T-helper 2 cell treated with Interferon-gamma antibody and Interleukin-4, amounts not matched to agents 5 μg/mL and 100 μg/mL, for 36 hours (primary cell): ENCODE measurements around the gene MYPOP.
"Not testable (repeated sequence)": the region's sequence is repeated elsewhere in the genome, so short reads cannot be mapped to it uniquely, and the experiment has no call there.

ENCODE experiments used
- DNase-seq: peaks from one replicate; pipeline ENCODE4 v3.0.0; 2021; ENCODE audit warnings: low spot score
- H3K27ac Mint-ChIP-seq: one replicate; pipeline ENCODE4 v1.8.0; 2021; ENCODE audit warnings: mild to moderate bottlenecking, mixed read lengths
- H3K27me3 Mint-ChIP-seq: one replicate; pipeline ENCODE4 v1.8.0; 2021; ENCODE audit warnings: low read depth, mixed read lengths
- H3K36me3 Mint-ChIP-seq: one replicate; pipeline ENCODE4 v1.8.0; 2021; ENCODE audit warnings: low read depth, mixed read lengths
- H3K4me1 Mint-ChIP-seq: one replicate; pipeline ENCODE4 v1.8.0; 2021; ENCODE audit warnings: low read depth, mixed read lengths
- H3K4me3 Mint-ChIP-seq: one replicate; pipeline ENCODE4 v1.8.0; 2022; ENCODE audit warnings: mild to moderate bottlenecking, moderate library complexity, mixed read lengths
- H3K9me3 Mint-ChIP-seq: one replicate; pipeline ENCODE4 v1.8.0; 2021; ENCODE audit warnings: mixed read lengths

Gene MYPOP

GRCh38 chr19:45899919-45900589 is 2.4 kb downstream of the MYPOP start:
- DNase-seq: no peak
- H3K4me3 Mint-ChIP-seq: peak overlapping the region; percentile 54
- H3K9me3 Mint-ChIP-seq: no peaks in the 10 kb centered on the region
- H3K27me3 Mint-ChIP-seq: peaks cover 5% of the 10 kb centered on the region
- no peak overlapping the region for H3K27ac Mint-ChIP-seq
- H3K4me1 Mint-ChIP-seq: peaks cover 19% of the 10 kb centered on the region
- H3K36me3 Mint-ChIP-seq: peaks cover 27% of the 10 kb centered on the region

GRCh38 chr19:45899253-45899652 is 3.2 kb downstream of the MYPOP start:
- no peak for DNase-seq
- Mint-ChIP-seq H3K9me3 (no peaks in the 10 kb centered on the region), H3K36me3 (peaks cover 30% of the 10 kb centered on the region), H3K4me3 (no peak overlapping the region), H3K27me3 (peaks cover 5% of the 10 kb centered on the region), H3K4me1 (peaks cover 19% of the 10 kb centered on the region), H3K27ac (no peak overlapping the region)

- Mint-ChIP-seq H3K9me3 (no peaks in the 10 kb centered on the region), H3K27ac (no peak overlapping the region), H3K36me3 (peaks cover 30% of the 10 kb centered on the region), H3K4me1 (peaks cover 19% of the 10 kb centered on the region), H3K27me3 (no peaks in the 10 kb centered on the region), H3K4me3 (no peak overlapping the region)
- DNase-seq: no peak
These were observed 5.1 kb downstream of the MYPOP start for GRCh38 chr19:45897261-45897812.

- not testable (repeated sequence) for H3K27ac Mint-ChIP-seq, DNase-seq, H3K27me3 Mint-ChIP-seq, H3K9me3 Mint-ChIP-seq, H3K4me3 Mint-ChIP-seq
- H3K36me3 Mint-ChIP-seq: peaks cover 30% of the 10 kb centered on the region
- peaks cover 14% of the 10 kb centered on the region for H3K4me1 Mint-ChIP-seq
These were observed 6.3 kb downstream of the MYPOP start for GRCh38 chr19:45895983-45896599.

- Mint-ChIP-seq H3K27me3 (no peaks in the 10 kb centered on the region), H3K36me3 (peaks cover 25% of the 10 kb centered on the region), H3K9me3 (no peaks in the 10 kb centered on the region), H3K27ac (no peak overlapping the region), H3K4me3 (no peak overlapping the region), H3K4me1 (peaks cover 10% of the 10 kb centered on the region)
- DNase-seq: no peak
These were observed 6.9 kb downstream of the MYPOP start for GRCh38 chr19:45895519-45895972.

- Mint-ChIP-seq H3K9me3 (no peaks in the 10 kb centered on the region), H3K36me3 (peaks cover 7% of the 10 kb centered on the region), H3K4me3 (no peak overlapping the region), H3K27me3 (no peaks in the 10 kb centered on the region), H3K4me1 (peaks cover 7% of the 10 kb centered on the region), H3K27ac (no peak overlapping the region)
- no peak for DNase-seq
These were observed 11.5 kb downstream of the MYPOP start for GRCh38 chr19:45890877-45891276.

- H3K4me3 Mint-ChIP-seq: no peak overlapping the region
- H3K4me1 Mint-ChIP-seq: peaks cover 7% of the 10 kb centered on the region
- no peaks in the 10 kb centered on the region for H3K27me3 Mint-ChIP-seq
- no peak overlapping the region for H3K27ac Mint-ChIP-seq
- no peak for DNase-seq
- H3K9me3 Mint-ChIP-seq: no peaks in the 10 kb centered on the region
- H3K36me3 Mint-ChIP-seq: no peaks in the 10 kb centered on the region
These were observed 13.1 kb downstream of the MYPOP start for GRCh38 chr19:45889210-45889885.

- Mint-ChIP-seq H3K27me3 (no peaks in the 10 kb centered on the region), H3K27ac (peak overlapping the region; percentile 92), H3K4me3 (peak overlapping the region; percentile 92), H3K9me3 (no peaks in the 10 kb centered on the region), H3K36me3 (peaks cover 4% of the 10 kb centered on the region), H3K4me1 (peaks cover 10% of the 10 kb centered on the region)
- no peak for DNase-seq
These were observed 15.2 kb downstream of the MYPOP start for GRCh38 chr19:45887200-45887710.

- no peaks in the 10 kb centered on the region for H3K27me3 Mint-ChIP-seq
- H3K4me1 Mint-ChIP-seq: peaks cover 12% of the 10 kb centered on the region
- H3K27ac Mint-ChIP-seq: peak overlapping the region; percentile 92
- no peaks in the 10 kb centered on the region for H3K9me3 Mint-ChIP-seq
- peak overlapping the region; percentile 92 for H3K4me3 Mint-ChIP-seq
- H3K36me3 Mint-ChIP-seq: peaks cover 4% of the 10 kb centered on the region
- DNase-seq: peak; percentile 87
These were observed 15.8 kb downstream of the MYPOP start for GRCh38 chr19:45886427-45887199.

GRCh38 chr19:45885556-45886426 is 16.6 kb downstream of the MYPOP start, which contains the start of gene IRF2BP1:
Gene IRF2BP1, minus strand, starts transcription at chr19:45886141. Its CDS starts 367 bp downstream, at chr19:45885774.
- Mint-ChIP-seq H3K36me3 (peaks cover 4% of the 10 kb centered on the region), H3K4me1 (peaks cover 15% of the 10 kb centered on the region), H3K9me3 (no peaks in the 10 kb centered on the region), H3K27me3 (no peaks in the 10 kb centered on the region), H3K4me3 (peak within 1 kb of the TSS; percentile 92), H3K27ac (peak within 1 kb of the TSS; percentile 92)
- peak; percentile 88 for DNase-seq

GRCh38 chr19:45884682-45885555 is 17.5 kb downstream of the MYPOP start:
- Mint-ChIP-seq H3K27me3 (no peaks in the 10 kb centered on the region), H3K36me3 (peaks cover 4% of the 10 kb centered on the region), H3K27ac (no peak overlapping the region), H3K4me1 (peaks cover 15% of the 10 kb centered on the region), H3K4me3 (peak overlapping the region; percentile 43), H3K9me3 (no peaks in the 10 kb centered on the region)
- DNase-seq: peak; percentile 40
